BJ (cell line): ENCODE measurements around the gene FLYWCH2. TPM values are rescaled to one million over a fixed set of nuclear protein-coding genes. Genes with fewer than 3 reads are reported as not detected.

ENCODE experiments used
- CTCF ChIA-PET: fragments of 350-600 bp; formaldehyde crosslinking; extraction: SDS; loops from one replicate; lab custom pipeline; 2021; ENCODE audit warnings: antibody characterized with exemption, inconsistent platforms; lab: Yijun Ruan, JAX
- POLR2A ChIA-PET: fragments of 300-600 bp; sonication (Branson Sonifier 250); formaldehyde crosslinking; extraction: SDS; loops from one replicate; lab custom pipeline; 2021; ENCODE audit warnings: antibody characterized with exemption; lab: Charles Lee
- DNase-seq: peaks from one replicate; pipeline ENCODE4 v3.0.0-alpha.2; 2011; ENCODE audit warnings: low read depth
- H3K27me3 ChIP-seq: 2 replicates; pipeline ENCODE4 v1.6.0; 2011; ENCODE audit warnings: low read length; ENCODE audit not compliant: control insufficient read depth, insufficient read depth
- H3K36me3 ChIP-seq: 2 replicates; pipeline ENCODE4 v1.5.1; 2011; ENCODE audit warnings: low read length; ENCODE audit not compliant: control insufficient read depth, insufficient read depth
- H3K4me3 ChIP-seq: 2 replicates; pipeline ENCODE4 v1.5.1; 2011; ENCODE audit warnings: low read depth, mild to moderate bottlenecking, control low read depth, low read length
- polyA plus RNA-seq: library from polyadenylated mRNA; depleted of rRNA; stranded (reverse); fragments of >200 nt; gene quantifications from 2 replicates; pipeline ENCODE4 v1.2.3, GENCODE V29; 2011
- TF ChIP-seq, protein P1 (sequence below): IDR thresholded peaks from 2 replicates; pipeline ENCODE4 v1.5.1; 2011; ENCODE audit warnings: low read depth, mild to moderate bottlenecking, control low read depth, inconsistent platforms, low read length, moderate library complexity; ENCODE audit not compliant: insufficient read depth

FLYWCH2 gene
- polyA plus RNA-seq, 1 experiment, result 39.9 TPM

DNA sequence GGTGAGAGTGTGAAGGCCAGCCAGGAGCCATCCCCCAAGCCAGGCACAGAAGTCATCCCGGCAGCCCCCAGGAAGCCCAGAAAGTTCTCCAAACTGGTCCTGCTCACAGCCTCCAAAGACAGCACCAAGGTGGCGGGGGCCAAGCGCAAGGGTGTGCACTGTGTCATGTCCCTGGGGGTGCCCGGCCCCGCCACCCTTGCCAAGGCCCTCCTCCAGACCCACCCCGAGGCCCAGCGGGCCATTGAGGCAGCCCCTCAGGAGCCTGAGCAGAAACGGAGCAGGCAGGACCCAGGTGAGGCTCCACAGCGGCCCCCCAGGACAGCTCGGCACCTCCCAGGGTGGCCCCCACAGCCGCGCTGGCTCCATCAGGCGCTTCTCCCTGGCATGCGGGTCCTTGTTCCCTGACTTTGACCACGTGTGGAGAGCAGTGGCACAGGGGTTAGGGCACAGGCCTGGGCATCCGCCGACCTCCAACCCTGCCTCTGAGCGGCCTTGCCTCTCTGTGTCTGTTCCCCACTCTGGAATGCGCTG lies 13.5 kb downstream of the FLYWCH2 start:
- TF ChIP-seq, protein P1, sequence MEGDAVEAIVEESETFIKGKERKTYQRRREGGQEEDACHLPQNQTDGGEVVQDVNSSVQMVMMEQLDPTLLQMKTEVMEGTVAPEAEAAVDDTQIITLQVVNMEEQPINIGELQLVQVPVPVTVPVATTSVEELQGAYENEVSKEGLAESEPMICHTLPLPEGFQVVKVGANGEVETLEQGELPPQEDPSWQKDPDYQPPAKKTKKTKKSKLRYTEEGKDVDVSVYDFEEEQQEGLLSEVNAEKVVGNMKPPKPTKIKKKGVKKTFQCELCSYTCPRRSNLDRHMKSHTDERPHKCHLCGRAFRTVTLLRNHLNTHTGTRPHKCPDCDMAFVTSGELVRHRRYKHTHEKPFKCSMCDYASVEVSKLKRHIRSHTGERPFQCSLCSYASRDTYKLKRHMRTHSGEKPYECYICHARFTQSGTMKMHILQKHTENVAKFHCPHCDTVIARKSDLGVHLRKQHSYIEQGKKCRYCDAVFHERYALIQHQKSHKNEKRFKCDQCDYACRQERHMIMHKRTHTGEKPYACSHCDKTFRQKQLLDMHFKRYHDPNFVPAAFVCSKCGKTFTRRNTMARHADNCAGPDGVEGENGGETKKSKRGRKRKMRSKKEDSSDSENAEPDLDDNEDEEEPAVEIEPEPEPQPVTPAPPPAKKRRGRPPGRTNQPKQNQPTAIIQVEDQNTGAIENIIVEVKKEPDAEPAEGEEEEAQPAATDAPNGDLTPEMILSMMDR, result no peak
- POLR2A ChIA-PET, result no interaction called here
- CTCF ChIA-PET, result interaction anchor here (1.0 kb wide), 1 partner anchor 30 kb away, joined by 3 read pairs; no protein-coding TSS in a partner anchor

DNA sequence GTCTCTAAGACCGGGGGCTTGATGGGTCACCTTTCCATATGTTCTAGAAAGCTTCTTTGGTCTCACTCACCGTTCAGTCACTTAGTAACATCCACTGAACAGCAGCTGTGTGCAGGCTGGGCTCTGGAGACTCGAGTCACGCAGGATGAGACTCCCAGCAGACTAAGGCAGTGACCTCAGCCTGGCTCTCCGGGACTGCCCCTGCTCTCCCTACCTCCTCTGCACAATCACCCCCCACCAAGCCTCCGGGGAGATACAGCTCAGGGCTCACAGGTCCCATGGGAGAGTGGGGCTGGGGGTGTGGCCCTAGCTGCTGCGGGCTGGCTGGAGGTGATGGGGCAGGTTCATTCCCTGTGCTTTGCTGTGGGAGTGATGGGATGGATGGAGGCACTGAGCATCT lies 14.1 kb downstream of the FLYWCH2 start:
- H3K36me3 ChIP-seq, result peaks cover 10% of the 10 kb centered on the region
- no peak for DNase-seq
- CTCF ChIA-PET, result interaction anchor here (1.0 kb wide), 1 partner anchor 30 kb away, joined by 3 read pairs; no protein-coding TSS in a partner anchor

More for the DNA sequence above, 13.5 kb downstream of the FLYWCH2 start:
- H3K4me3 ChIP-seq, result no peak overlapping the region
- no peaks in the 10 kb centered on the region for H3K27me3 ChIP-seq
- peaks cover 10% of the 10 kb centered on the region for H3K36me3 ChIP-seq
- DNase-seq, result no peak

DNA sequence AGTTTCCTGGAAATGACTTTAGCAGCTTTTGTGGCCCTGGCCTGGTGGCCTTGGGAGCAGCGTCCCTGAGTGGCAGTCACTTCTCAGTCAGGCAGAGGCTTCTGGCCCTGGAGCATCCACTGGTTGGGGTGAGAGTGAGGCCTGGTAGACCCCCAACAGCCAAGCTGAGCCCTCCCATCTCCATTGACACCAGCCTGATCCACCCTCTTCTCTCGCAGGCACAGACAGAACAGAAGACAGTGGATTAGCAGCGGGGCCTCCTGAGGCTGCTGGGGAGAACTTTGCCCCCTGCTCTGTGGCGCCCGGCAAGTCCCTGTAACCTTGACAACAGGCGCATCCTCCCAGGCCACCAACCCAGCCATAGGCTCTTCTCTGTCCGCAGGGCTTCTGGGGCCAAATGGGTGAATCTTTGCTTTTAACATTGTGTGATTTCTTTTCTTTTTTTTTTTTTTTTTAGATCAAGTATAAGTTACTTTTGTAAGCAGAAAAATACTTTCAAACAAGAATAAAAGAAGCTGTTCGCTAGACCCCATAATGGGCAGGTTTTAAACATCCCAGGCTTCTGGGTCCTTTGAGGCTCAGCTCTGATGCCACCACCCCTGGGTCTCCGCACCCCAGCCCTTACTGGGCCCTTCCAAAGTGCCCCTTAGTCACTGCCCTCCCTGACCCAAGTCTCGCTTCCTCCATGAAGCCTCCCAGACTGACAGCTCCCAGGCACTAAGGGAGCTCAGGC lies 16.0 kb downstream of the FLYWCH2 start:
- POLR2A ChIA-PET, result interaction anchor here (0.6 kb wide), 1 partner anchor 15 kb away, joined by 8 read pairs; no protein-coding TSS in a partner anchor
- TF ChIP-seq, protein P1, result no peak

More for the DNA sequence above, 14.1 kb downstream of the FLYWCH2 start:
- Histone ChIP-seq H3K4me3 (no peak overlapping the region), H3K27me3 (no peaks in the 10 kb centered on the region)
- TF ChIP-seq, protein P1, result no peak
- POLR2A ChIA-PET, result no interaction called here

DNA sequence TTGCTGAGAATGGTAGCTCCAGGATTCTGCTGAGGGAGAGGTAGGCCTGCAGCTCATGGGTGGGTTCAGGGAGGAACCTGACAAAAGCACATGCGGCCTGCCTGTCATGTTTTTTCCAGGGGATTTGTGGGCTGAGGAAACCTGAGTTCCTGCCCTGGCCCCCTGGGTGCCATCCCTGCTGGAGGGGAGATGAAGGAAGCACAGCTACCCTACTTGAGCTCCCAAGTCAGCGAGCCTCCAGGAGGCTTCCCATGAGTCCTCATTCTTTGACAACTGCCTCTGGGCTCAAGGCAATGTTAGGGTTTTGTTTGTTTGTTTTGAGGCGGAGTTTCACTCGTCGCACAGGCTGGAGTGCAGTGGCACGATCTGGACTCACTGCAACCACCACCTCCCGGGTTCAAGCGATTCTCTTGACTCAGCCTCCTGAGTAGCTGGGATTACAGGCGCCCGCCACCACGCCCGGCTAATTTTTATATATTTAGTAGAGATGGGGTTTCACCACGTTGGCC lies 16.6 kb downstream of the FLYWCH2 start:
- Histone ChIP-seq H3K4me3 (no peak overlapping the region), H3K27me3 (no peaks in the 10 kb centered on the region), H3K36me3 (peaks cover 10% of the 10 kb centered on the region)
- TF ChIP-seq, protein P1, result no peak
- no peak for DNase-seq
- POLR2A ChIA-PET, result interaction anchor here (0.6 kb wide), 1 partner anchor 15 kb away, joined by 8 read pairs; no protein-coding TSS in a partner anchor
- CTCF ChIA-PET, result interaction anchor here (0.6 to 2.0 kb wide), 3 partner anchors 10 to 61 kb away, joined by 3 to 6 read pairs (median 3); no protein-coding TSS in a partner anchor

More for the DNA sequence above, 16.0 kb downstream of the FLYWCH2 start:
- Histone ChIP-seq H3K4me3 (no peak overlapping the region), H3K36me3 (peaks cover 10% of the 10 kb centered on the region), H3K27me3 (no peaks in the 10 kb centered on the region)
- CTCF ChIA-PET, result interaction anchor here (0.6 to 2.0 kb wide), 4 partner anchors 10 to 61 kb away, joined by 3 to 6 read pairs (median 4); no protein-coding TSS in a partner anchor
- DNase-seq, result no peak

DNA sequence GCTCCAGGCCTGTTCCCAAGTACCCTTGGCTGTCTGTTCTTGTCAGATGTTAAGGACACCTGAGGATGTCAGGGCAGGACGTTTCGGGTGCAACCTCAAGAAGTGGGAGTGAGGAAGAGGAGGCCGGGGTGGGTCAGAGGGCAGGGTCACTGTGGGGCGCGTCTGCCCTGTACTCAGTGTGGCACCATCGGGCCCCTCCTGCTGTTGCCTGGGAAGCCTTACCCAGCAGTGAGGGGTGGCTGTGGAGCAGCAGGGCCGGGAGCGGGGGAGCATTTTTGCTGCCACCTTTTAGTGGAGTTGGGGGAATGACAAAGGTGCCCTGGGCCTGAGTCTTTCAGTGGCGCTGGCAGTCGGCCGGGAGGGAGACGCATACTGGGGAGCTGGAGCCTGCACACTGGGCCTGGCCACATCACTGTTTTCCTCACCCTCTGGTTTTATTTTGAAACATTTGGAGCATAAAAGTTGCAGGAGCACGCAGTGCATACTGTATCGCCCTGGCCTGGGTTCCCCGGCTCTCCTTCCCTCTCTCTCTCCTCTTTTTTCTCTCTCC lies 17.6 kb downstream of the FLYWCH2 start:
- no peak for DNase-seq
- Histone ChIP-seq H3K4me3 (no peak overlapping the region), H3K36me3 (peaks cover 10% of the 10 kb centered on the region), H3K27me3 (no peaks in the 10 kb centered on the region)
- ChIA-PET CTCF (no interaction called here), POLR2A (no interaction called here)
- TF ChIP-seq, protein P1, result no peak
